ENCODE results near the gene VDR.

VDR gene

GRCh38 chr12:47839214-47839876 is 65.4 kb downstream of the VDR start:
- H3K36me3 ChIP-seq (ENCODE audit: control insufficient read depth, insufficient read depth, low read length) = no peaks in the 10 kb centered on the region
- no peaks in the 10 kb centered on the region for H3K27me3 ChIP-seq (ENCODE audit: control insufficient read depth, insufficient read depth, low read length)
- H3K4me1 ChIP-seq (ENCODE audit: control insufficient read depth, insufficient read depth, low read length) = peaks cover 6% of the 10 kb centered on the region
- H3K9me3 ChIP-seq (ENCODE audit: control insufficient read depth, insufficient read depth, low read length) = no peaks in the 10 kb centered on the region
- no peak overlapping the region for H3K4me3 ChIP-seq (ENCODE audit: low read depth, low read length)
- H3K9ac ChIP-seq (ENCODE audit: low read depth, low read length) = no peak overlapping the region

DNA sequence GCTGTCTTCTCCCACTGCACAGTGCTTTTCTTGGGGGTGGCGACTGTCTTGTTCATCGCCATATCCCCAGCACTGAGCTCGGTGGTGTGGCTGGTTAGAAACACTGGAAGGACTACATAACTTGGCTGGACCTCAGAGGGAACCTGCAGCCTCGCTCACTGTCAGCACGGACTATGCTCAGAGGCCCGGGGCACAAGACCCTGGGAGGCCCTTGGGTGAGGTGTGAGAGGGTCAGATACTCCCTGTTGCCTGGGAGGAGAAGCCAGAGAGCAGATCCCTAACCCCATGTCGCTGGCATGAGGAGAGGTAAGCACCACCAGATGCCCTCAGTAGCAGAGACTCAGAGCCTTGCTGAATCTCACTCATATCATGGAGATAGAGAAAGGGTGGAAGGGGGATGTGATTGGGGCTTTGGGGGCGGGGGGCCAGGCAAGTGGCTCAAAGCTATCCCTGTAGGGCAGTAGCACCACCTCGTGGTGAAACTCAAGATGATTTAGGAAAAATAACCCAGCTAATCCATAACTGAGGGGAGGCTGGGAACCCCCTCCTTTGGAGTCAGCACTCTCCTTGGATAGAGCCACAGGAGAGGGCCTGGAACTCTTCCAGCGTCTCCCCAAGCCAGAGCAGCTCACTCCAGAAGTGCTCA is 66.4 kb downstream of the VDR start:
- Histone ChIP-seq H3K9me3 (ENCODE audit: control insufficient read depth, insufficient read depth, low read length) (no peaks in the 10 kb centered on the region), H3K4me3 (ENCODE audit: low read depth, low read length) (no peak overlapping the region), H3K9ac (ENCODE audit: low read depth, low read length) (no peak overlapping the region), H3K27me3 (ENCODE audit: control insufficient read depth, insufficient read depth, low read length) (no peaks in the 10 kb centered on the region), H3K36me3 (ENCODE audit: control insufficient read depth, insufficient read depth, low read length) (no peaks in the 10 kb centered on the region), H3K4me1 (ENCODE audit: control insufficient read depth, insufficient read depth, low read length) (peaks cover 6% of the 10 kb centered on the region)

DNA sequence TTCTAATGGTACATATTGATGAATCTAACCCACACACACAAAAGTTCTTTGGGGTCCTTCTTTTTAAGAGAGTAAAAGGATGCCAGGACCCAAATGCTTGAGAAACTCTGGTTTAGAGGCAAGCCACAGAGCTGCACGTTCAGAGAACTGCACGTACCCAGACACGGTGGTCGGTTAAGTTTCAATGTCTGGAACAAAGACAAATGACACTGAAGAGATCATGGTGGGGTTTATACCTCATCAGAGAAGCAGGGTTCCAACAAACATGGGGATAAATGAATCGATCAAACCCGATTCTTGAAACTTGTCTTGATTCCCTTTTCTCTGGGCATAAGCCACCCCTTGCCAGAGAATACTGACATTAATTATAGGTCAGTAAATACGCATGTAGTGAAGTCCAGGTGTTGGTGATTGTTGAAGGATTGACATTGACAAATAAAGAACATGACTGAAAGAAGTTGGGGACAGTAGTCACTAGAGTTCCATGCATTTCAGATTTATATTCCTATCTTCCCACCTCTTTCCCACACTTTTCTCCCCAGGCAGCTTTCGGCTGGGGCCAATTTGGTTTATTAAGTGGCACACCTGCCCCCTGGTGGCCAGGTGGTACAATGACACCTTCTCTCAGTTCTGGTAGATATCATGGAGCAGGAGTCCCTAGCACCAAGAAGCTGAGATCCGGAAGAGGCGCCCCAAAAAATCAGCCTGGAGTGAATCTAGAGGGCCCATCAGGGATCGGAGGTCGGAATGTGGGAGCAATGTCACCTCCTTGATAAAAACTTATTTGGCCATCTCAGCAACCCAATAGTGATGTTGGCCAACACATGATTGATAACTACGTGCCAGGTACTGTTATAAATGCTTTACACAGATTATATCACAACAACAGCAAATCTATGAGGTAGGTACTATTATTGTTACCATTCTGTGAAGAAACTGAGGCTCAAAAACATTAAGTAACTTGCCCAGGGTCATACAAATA is 67.3 kb downstream of the VDR start:
- Histone ChIP-seq H3K27me3 (ENCODE audit: control insufficient read depth, insufficient read depth, low read length) (no peaks in the 10 kb centered on the region), H3K4me3 (ENCODE audit: low read depth, low read length) (no peak overlapping the region), H3K9ac (ENCODE audit: low read depth, low read length) (no peak overlapping the region), H3K9me3 (ENCODE audit: control insufficient read depth, insufficient read depth, low read length) (no peaks in the 10 kb centered on the region), H3K36me3 (ENCODE audit: control insufficient read depth, insufficient read depth, low read length) (no peaks in the 10 kb centered on the region), H3K4me1 (ENCODE audit: control insufficient read depth, insufficient read depth, low read length) (peaks cover 6% of the 10 kb centered on the region)

DNA sequence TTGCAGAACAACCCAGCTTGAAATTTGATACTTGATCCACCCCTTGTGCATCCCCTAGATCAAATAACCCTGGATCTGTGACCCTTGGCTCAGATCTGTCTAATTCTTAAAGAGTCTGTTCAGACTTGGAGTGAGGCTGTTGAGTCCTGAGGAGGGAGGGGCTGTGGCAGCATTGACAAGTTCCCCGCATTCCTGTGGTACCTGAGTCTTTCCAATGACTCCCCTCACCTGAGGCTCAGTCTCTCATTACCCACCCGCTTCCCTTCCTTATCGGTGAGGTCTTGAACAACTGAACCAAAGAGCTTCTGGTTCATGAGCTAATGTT is 69.0 kb downstream of the VDR start:
- H3K9ac ChIP-seq (ENCODE audit: low read depth, low read length) = no peak overlapping the region
- H3K4me3 ChIP-seq (ENCODE audit: low read depth, low read length) = no peak overlapping the region
- no peaks in the 10 kb centered on the region for H3K9me3 ChIP-seq (ENCODE audit: control insufficient read depth, insufficient read depth, low read length)
- no peaks in the 10 kb centered on the region for H3K27me3 ChIP-seq (ENCODE audit: control insufficient read depth, insufficient read depth, low read length)
- H3K4me1 ChIP-seq (ENCODE audit: control insufficient read depth, insufficient read depth, low read length) = peaks cover 6% of the 10 kb centered on the region
- H3K36me3 ChIP-seq (ENCODE audit: control insufficient read depth, insufficient read depth, low read length) = no peaks in the 10 kb centered on the region

GRCh38 chr12:47835006-47835830 is 69.6 kb downstream of the VDR start:
- Histone ChIP-seq H3K9me3 (ENCODE audit: control insufficient read depth, insufficient read depth, low read length) (no peaks in the 10 kb centered on the region), H3K4me3 (ENCODE audit: low read depth, low read length) (no peak overlapping the region), H3K4me1 (ENCODE audit: control insufficient read depth, insufficient read depth, low read length) (peaks cover 6% of the 10 kb centered on the region), H3K9ac (ENCODE audit: low read depth, low read length) (no peak overlapping the region), H3K27me3 (ENCODE audit: control insufficient read depth, insufficient read depth, low read length) (no peaks in the 10 kb centered on the region), H3K36me3 (ENCODE audit: control insufficient read depth, insufficient read depth, low read length) (no peaks in the 10 kb centered on the region)

GRCh38 chr12:47834199-47834903 is 70.4 kb downstream of the VDR start:
- no peak overlapping the region for H3K4me3 ChIP-seq (ENCODE audit: low read depth, low read length)
- H3K4me1 ChIP-seq (ENCODE audit: control insufficient read depth, insufficient read depth, low read length) = peaks cover 6% of the 10 kb centered on the region
- H3K9me3 ChIP-seq (ENCODE audit: control insufficient read depth, insufficient read depth, low read length) = no peaks in the 10 kb centered on the region
- H3K27me3 ChIP-seq (ENCODE audit: control insufficient read depth, insufficient read depth, low read length) = no peaks in the 10 kb centered on the region
- no peaks in the 10 kb centered on the region for H3K36me3 ChIP-seq (ENCODE audit: control insufficient read depth, insufficient read depth, low read length)
- no peak overlapping the region for H3K9ac ChIP-seq (ENCODE audit: low read depth, low read length)

GRCh38 chr12:47833591-47834012 is 71.2 kb downstream of the VDR start:
- Histone ChIP-seq H3K4me1 (ENCODE audit: control insufficient read depth, insufficient read depth, low read length) (peaks cover 10% of the 10 kb centered on the region), H3K36me3 (ENCODE audit: control insufficient read depth, insufficient read depth, low read length) (no peaks in the 10 kb centered on the region)

DNA sequence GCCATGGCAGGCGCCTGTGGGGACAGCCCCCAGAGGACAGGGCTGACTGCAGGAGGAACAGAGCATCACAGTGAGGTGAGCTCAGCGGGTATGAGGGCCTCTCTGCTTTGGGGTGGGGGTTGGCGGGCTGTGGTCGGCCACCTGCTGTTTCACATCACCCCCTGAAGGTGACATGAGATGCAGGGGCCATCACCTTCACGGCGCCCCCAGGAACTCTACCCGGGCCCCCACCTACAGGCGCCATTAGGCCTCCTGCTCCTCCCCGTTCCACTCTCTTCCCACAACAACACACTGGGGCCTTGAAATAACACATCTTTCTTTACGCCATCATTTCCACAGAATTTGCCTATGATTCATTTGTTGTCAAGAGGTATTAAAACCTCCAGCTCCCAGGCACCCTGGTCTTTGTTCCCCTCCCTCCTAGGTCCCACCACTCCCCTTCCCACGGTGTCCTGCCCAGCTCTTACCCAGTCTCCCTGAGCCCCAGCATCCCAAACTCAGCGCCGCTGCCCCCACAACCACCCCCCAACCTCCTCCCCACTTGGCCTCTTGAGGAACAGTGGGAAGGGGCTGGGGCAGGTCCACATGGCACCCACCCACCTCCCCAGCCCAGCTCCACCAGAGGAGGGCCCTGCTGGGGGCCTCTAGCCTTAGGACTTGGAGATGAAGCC is 72.4 kb downstream of the VDR start:
- Histone ChIP-seq H3K36me3 (ENCODE audit: control insufficient read depth, insufficient read depth, low read length) (no peaks in the 10 kb centered on the region), H3K9ac (ENCODE audit: low read depth, low read length) (no peak overlapping the region), H3K4me1 (ENCODE audit: control insufficient read depth, insufficient read depth, low read length) (peaks cover 11% of the 10 kb centered on the region), H3K4me3 (ENCODE audit: low read depth, low read length) (no peak overlapping the region), H3K9me3 (ENCODE audit: control insufficient read depth, insufficient read depth, low read length) (no peaks in the 10 kb centered on the region), H3K27me3 (ENCODE audit: control insufficient read depth, insufficient read depth, low read length) (no peaks in the 10 kb centered on the region)

More at GRCh38 chr12:47833591-47834012, 71.2 kb downstream of the VDR start:
- Histone ChIP-seq H3K9ac (ENCODE audit: low read depth, low read length) (no peak overlapping the region), H3K27me3 (ENCODE audit: control insufficient read depth, insufficient read depth, low read length) (no peaks in the 10 kb centered on the region), H3K4me3 (ENCODE audit: low read depth, low read length) (no peak overlapping the region), H3K9me3 (ENCODE audit: control insufficient read depth, insufficient read depth, low read length) (no peaks in the 10 kb centered on the region)

DNA sequence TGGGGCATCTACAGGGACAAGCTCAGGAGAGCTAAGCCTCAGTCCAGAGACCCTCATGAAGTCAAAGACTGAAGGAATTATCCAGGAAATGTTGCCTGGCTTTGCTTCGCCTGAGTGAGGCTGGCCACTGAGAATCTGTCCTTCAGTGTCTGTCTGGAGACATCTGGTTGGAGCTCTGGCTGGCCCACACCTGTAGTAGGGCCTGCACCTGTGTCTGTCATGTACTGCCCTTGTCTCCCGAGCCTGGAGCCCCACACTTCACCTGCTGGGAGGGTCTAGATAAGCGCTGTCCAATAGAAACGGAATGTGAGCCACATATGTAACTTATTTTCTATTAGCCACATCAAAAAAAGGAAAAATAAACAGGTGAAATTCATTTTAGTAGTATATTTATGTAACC is 75.2 kb downstream of the VDR start:
- H3K27me3 ChIP-seq (ENCODE audit: control insufficient read depth, insufficient read depth, low read length) = no peaks in the 10 kb centered on the region
- peaks cover 10% of the 10 kb centered on the region for H3K4me1 ChIP-seq (ENCODE audit: control insufficient read depth, insufficient read depth, low read length)
- no peaks in the 10 kb centered on the region for H3K9me3 ChIP-seq (ENCODE audit: control insufficient read depth, insufficient read depth, low read length)
- H3K4me3 ChIP-seq (ENCODE audit: low read depth, low read length) = no peak overlapping the region
- H3K36me3 ChIP-seq (ENCODE audit: control insufficient read depth, insufficient read depth, low read length) = no peaks in the 10 kb centered on the region
- H3K9ac ChIP-seq (ENCODE audit: low read depth, low read length) = no peak overlapping the region

DNA sequence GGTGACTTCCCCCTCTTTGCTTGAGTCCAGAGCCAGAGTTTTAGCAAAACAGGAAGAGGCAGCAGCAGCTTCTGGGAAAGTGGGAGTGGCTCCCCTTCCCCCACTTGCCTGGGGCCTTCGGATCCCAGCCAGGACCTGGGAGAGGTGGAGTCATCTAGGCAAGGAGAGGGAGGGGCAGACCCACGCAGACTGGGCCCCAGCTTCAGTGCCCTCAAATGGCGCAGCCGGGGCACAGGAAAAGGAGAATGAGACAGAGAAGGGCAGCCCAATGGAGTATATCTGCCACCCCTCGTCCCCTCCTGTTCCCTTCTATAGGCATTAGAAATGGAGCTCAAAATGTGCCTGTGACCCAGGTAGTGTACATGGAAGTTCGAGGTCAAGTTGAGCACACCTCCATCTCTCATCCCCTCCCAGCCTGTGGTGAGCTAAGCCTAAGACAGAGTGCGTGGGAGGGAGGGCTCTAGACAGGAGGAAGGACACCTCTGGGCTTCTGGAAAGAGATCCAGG is 75.8 kb downstream of the VDR start:
- no peaks in the 10 kb centered on the region for H3K36me3 ChIP-seq (ENCODE audit: control insufficient read depth, insufficient read depth, low read length)
- H3K9ac ChIP-seq (ENCODE audit: low read depth, low read length) = no peak overlapping the region
- no peaks in the 10 kb centered on the region for H3K9me3 ChIP-seq (ENCODE audit: control insufficient read depth, insufficient read depth, low read length)
- H3K4me1 ChIP-seq (ENCODE audit: control insufficient read depth, insufficient read depth, low read length) = peaks cover 10% of the 10 kb centered on the region
- no peaks in the 10 kb centered on the region for H3K27me3 ChIP-seq (ENCODE audit: control insufficient read depth, insufficient read depth, low read length)
- H3K4me3 ChIP-seq (ENCODE audit: low read depth, low read length) = no peak overlapping the region
